Body of pancreas (tissue), 4 donors: ENCODE data around the gene CCNH. TPM values are rescaled to one million over a fixed set of nuclear protein-coding genes. Genes with fewer than 3 reads are reported as not detected.

Experiments
- ATAC-seq: fragments of 150-250 bp; one replicate; pipeline ENCODE4 v1.9.1; 2016
- DNase-seq, 4 donors: peaks; one replicate each; pipeline ENCODE4 v3.0.0-alpha.2; 2019
- H3K27ac ChIP-seq, 4 donors: fragments of 200-600 bp; sonication (generic); 1 replicate in 3 of 4; 2 replicates in 1 of 4; pipeline versions ENCODE4 v1.5.1 to v1.6.1; 2016 to 2019; ENCODE audit warnings: mild to moderate bottlenecking in 1 of 4, mixed read lengths in 1 of 4, moderate library complexity in 1 of 4
- H3K27me3 ChIP-seq, 2 donors: fragments of 200-600 bp; sonication (generic); one replicate each; pipeline ENCODE4 v1.6.0; 2016; ENCODE audit warnings: mild to moderate bottlenecking in 1 of 2
- H3K36me3 ChIP-seq, 2 donors: fragments of 200-600 bp; sonication (generic); replicated peaks in 1 of 2; 2 replicates each; pipeline ENCODE4 v1.5.1; 2016; ENCODE audit warnings: low read depth in 2 of 2; ENCODE audit not compliant: insufficient read depth in 1 of 2
- H3K4me1 ChIP-seq: fragments of 200-600 bp; sonication (generic); one replicate; pipeline ENCODE4 v1.6.0; 2016
- H3K4me3 ChIP-seq, 2 donors: fragments of 200-600 bp; sonication (generic); 1 replicate in 1 of 2; 2 replicates in 1 of 2; pipeline ENCODE4 v1.5.1; 2016 to 2019
- H3K9me3 ChIP-seq, 3 donors: fragments of 200-600 bp; sonication (generic); 1 replicate in 2 of 3; 2 replicates in 1 of 3; pipeline ENCODE4 v1.5.1; 2016
- CTCF ChIP-seq, 7 experiments: fragments of 450-650 bp in 4 of 7; fragments of 200-600 bp in 3 of 7; sonication (generic) in 3 of 7; IDR thresholded peaks; one replicate each; pipeline ENCODE4 v1.5.1; 2016 to 2019; ENCODE audit warnings: antibody characterized with exemption in 7 of 7
- POLR2A ChIP-seq, 3 donors: fragments of 450-650 bp; IDR thresholded peaks; one replicate each; pipeline ENCODE4 v1.6.1; 2016; ENCODE audit warnings: antibody characterized with exemption in 3 of 3, mild to moderate bottlenecking in 2 of 3
- WGBS, 2 donors: methylation state at CpG; one replicate each; pipeline ENCODE4 v1.1.5; 2017; 5-methylcytosine and 5-hydroxymethylcytosine counted together
- intact Hi-C: fragments of 100-400 bp; cut with DNase I; formaldehyde crosslinking; loops from one replicate; pipeline ENCODE4 v1.15.1; 2023
- total RNA-seq, 2 donors: library from RNA; depleted of rRNA; stranded (reverse); fragments of >200 nt; gene quantifications; one replicate each; pipeline ENCODE4 v1.1.0, GENCODE V29; 2016

The CCNH gene
- total RNA-seq, 2 donors from 2014 or later: 107 to 152 TPM

DNA sequence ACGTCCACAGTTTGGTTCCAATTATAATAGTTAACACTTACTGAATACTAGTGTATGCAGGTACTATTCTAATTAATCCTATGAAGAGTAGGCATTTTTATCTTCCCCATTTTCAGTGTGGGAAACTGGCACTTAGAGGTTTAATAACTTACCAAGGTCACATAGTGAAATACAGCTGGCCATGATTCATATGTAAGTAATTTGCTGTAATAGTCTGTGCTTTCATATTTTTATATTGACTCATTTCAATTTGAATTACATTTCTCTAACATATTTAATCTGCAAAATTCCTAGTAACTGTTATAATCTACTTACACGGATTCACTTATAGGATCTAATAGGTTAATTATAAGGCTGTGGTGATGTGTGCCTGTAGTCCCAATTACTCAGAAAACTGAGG, 19.4 kb downstream of the CCNH start:
- Histone ChIP-seq H3K27ac (peak overlapping the region in 2 of 4 donors; percentile 14 to 55), H3K4me3 (no peak overlapping the region), H3K27me3 (no peaks in the 10 kb centered on the region), H3K36me3 (peaks cover 0 to 19% of the 10 kb centered on the region in 2 donors), H3K9me3 (no peaks in the 10 kb centered on the region), H3K4me1 (peaks cover 33% of the 10 kb centered on the region)
- TF ChIP-seq CTCF (IDR thresholded peaks at IDR 0.05): no peak
- TF ChIP-seq POLR2A (IDR thresholded peaks at IDR 0.05): no peak
- intact Hi-C loops: no loop called here
- no peak for DNase-seq
- peak; percentile 69 for ATAC-seq
- WGBS, 2 donors: 37 to 45% methylated on average over 2 of the region's 2 CpGs

DNA sequence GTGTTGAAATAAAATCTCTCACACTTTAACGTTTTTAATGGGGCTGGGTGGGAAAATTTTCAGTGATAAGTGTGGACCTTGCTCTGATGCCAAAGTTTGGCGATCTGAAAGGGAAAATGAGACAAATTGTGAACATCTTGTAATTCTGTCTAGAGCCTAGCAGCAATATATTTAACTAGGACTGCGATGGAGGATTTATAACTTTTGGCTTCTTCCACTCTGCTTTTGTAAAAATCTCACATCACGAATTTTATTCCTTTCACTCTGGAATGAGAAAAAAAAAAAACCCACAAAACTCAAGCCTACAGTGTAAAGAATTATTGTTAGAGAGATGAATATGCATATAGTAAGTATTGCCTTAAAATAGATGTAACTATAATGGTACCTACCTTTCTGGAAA, 19.9 kb downstream of the CCNH start:
- Histone ChIP-seq H3K9me3 (no peaks in the 10 kb centered on the region), H3K4me3 (no peak overlapping the region), H3K27me3 (no peaks in the 10 kb centered on the region), H3K27ac (peak overlapping the region in 2 of 4 donors; percentile 14 to 55), H3K36me3 (peaks cover 0 to 19% of the 10 kb centered on the region in 2 donors), H3K4me1 (peaks cover 33% of the 10 kb centered on the region)
- intact Hi-C loops: no loop called here
- ATAC-seq (no peak), DNase-seq (no peak)
- no peak for TF ChIP-seq POLR2A (IDR thresholded peaks at IDR 0.05)
- no peak for TF ChIP-seq CTCF (IDR thresholded peaks at IDR 0.05)
- 46 to 49% methylated on average over 4 of the region's 4 CpGs for WGBS, 2 donors

- H3K27ac ChIP-seq: peak overlapping the region in 2 of 4 donors; percentile 14 to 55
- TF ChIP-seq POLR2A (IDR thresholded peaks at IDR 0.05) (no peak), CTCF (IDR thresholded peaks at IDR 0.05) (no peak)
- H3K36me3 ChIP-seq: peaks cover 0 to 19% of the 10 kb centered on the region in 2 donors
- H3K9me3 ChIP-seq: no peaks in the 10 kb centered on the region
- peaks cover 33% of the 10 kb centered on the region for H3K4me1 ChIP-seq
- ATAC-seq (no peak), DNase-seq (no peak)
- intact Hi-C loops: no loop called here
- no peaks in the 10 kb centered on the region for H3K27me3 ChIP-seq
- 92 to 93% methylated on average over 1 of the region's 1 CpG for WGBS, 2 donors
- H3K4me3 ChIP-seq: no peak overlapping the region
Measured at GRCh38 chr5:87392170-87392569, 20.6 kb downstream of the CCNH start.

GRCh38 chr5:87390576-87391199, 22.0 kb downstream of the CCNH start:
- no peaks in the 10 kb centered on the region for H3K9me3 ChIP-seq
- ATAC-seq (no peak), DNase-seq (no peak)
- peaks cover 33% of the 10 kb centered on the region for H3K4me1 ChIP-seq
- WGBS, 2 donors: 49 to 59% methylated on average over 5 of the region's 5 CpGs
- intact Hi-C loops: no loop called here
- H3K27ac ChIP-seq: peak overlapping the region in 2 of 4 donors; percentile 7 to 36
- H3K27me3 ChIP-seq: no peaks in the 10 kb centered on the region
- H3K4me3 ChIP-seq: no peak overlapping the region
- peaks cover 0 to 23% of the 10 kb centered on the region in 2 donors for H3K36me3 ChIP-seq
- TF ChIP-seq CTCF (IDR thresholded peaks at IDR 0.05) (no peak), POLR2A (IDR thresholded peaks at IDR 0.05) (no peak)

DNA sequence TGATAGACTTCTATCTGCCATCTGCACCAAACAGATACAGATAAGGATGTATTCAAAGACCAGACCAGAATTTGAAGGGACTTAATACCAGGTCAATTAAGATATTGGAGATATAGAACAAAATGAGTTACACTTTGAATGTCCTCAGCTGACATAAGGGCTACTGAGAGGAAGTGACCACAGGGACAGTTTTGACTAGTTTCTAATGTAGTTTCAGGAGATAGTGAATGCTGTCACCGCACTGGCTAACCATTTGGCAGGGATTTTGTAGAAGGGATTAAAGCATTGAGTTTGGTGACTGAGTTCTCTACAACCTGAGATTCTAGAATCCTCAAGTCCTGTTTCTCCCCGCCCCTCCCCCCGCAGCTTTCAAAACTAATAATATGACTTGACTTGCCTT, 22.7 kb downstream of the CCNH start:
- 88 to 95% methylated on average over 3 of the region's 3 CpGs for WGBS, 2 donors
- intact Hi-C loops: no loop called here
- TF ChIP-seq POLR2A (IDR thresholded peaks at IDR 0.05): no peak
- TF ChIP-seq CTCF (IDR thresholded peaks at IDR 0.05): no peak
- ATAC-seq: no peak
- Histone ChIP-seq H3K27me3 (no peaks in the 10 kb centered on the region), H3K9me3 (no peaks in the 10 kb centered on the region), H3K27ac (peak overlapping the region in 2 of 4 donors; percentile 4 to 36), H3K36me3 (peaks cover 0 to 20% of the 10 kb centered on the region in 2 donors), H3K4me3 (no peak overlapping the region), H3K4me1 (peaks cover 33% of the 10 kb centered on the region)
- no peak for DNase-seq
